NCI-H1105 (cell line): ENCODE measurements around the gene WDPCP.
"Not testable (repeated sequence)": the region's sequence is repeated elsewhere in the genome, so short reads cannot be mapped to it uniquely, and the experiment has no call there.

ENCODE experiments used
- DNase-seq: peaks from one replicate; lab custom pipeline; 2025; lab: John Stamatoyannopoulos, UW

The WDPCP gene

DNA sequence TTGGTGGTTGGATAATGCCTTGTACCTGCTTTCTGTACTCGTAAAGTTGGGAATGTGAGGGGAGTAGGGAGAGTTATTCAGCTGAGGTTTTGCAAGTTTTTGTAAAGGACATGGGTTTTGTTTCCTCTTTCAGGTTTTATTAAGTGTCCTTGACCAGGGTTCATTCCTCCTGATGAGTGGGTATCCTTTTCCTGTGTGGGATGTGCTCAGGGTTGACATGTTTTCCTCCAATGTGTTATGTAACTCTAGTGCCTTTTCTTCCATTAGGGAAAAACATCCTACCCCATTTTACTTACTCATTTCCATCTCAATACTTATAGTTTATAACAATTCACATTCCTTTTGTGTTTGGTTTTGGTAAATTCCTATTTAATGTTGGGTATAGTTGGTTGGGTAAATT lies 489.2 kb downstream of the WDPCP start:
- DNase-seq: no peak

GRCh38 chr2:63096491-63096890 lies 491.8 kb downstream of the WDPCP start:
- no peak for DNase-seq

DNA sequence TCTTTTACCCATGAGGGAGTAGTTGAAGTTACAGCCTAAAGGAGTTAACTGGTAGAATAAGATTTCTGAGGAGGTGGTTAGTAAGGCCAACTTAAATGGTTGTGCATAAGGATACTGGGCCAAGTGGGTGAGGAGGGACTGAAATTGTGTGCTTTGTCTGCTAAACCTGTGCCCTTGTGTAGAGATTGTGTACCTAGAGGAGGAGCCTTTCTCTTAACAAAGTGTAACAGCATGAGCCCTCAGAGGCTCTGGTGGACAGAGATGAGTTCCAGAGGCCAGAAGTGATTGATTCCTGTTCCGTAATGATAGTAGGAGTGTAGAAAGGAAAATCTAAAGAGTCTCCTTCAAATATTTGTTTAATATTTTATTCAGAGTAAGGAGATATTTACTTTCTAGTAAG lies 494.8 kb downstream of the WDPCP start:
- no peak for DNase-seq

- DNase-seq: no peak
Observed at GRCh38 chr2:63092857-63093256, 495.4 kb downstream of the WDPCP start.

- no peak for DNase-seq
Observed at GRCh38 chr2:63092401-63092800, 495.9 kb downstream of the WDPCP start.

DNA sequence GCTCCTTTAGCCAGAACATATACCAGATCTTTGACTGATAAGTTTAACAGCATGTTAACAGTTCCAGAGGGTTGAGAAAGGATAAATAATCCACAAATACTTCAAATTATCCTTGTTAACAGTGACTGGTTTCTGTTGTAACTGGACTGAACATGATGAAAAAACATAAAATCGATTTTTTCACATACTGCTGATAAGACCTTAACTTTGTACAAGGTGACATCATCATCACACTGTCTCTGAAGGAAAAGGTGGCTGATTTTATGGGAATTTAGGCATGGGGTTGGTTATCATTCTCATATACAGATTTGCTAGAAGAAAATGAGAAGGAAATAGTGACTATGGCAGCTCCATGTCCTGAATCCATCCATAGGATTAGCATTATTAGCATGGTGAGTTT lies 501.6 kb downstream of the WDPCP start:
- no peak for DNase-seq

DNA sequence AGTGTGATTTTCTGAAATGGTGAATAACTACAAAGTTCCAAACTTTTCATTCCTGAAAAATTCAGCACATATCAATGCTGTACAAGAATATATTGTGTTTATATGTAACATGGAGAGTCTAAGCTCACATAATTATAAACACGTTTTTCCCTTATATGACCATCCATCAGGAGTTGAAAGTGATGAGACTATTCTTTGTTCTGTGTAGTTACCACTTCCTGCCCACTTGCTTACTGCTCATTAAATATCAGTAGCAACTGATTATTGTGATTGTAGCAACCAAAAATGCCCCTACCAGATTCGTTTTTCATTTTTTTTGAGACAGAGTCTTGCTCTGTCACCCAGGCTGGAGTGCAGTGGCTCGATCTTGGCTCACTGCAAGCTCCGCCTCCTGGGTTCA lies 506.9 kb downstream of the WDPCP start:
- DNase-seq: no peak

GRCh38 chr2:63078852-63079606 lies 509.2 kb downstream of the WDPCP start:
- DNase-seq: no peak

GRCh38 chr2:63074399-63074798 lies 513.9 kb downstream of the WDPCP start:
- not testable (repeated sequence) for DNase-seq

GRCh38 chr2:63073994-63074393 lies 514.3 kb downstream of the WDPCP start:
- no peak for DNase-seq

DNA sequence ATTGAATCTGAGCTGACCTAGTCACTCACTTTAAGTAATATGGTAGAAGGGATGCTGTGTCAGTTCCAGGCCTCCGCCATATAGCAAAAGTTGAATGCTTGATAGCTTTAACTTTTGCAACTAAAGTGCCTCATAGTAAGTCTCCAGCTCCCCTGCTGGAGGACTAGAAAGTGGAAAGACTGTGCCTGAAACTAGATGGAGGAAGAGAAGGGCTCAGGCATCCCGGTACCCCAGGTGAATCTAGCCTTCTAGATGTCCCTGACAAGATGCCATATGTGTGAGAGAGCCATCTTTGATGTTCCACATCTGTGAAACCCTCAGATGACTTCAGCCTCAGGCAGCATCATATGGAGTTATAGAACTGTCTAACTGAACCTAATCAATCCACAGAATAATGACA lies 516.6 kb downstream of the WDPCP start:
- DNase-seq: no peak
